D721Med (cell line): ENCODE data around the gene EIF3L.
"Not testable (repeated sequence)": the region's sequence is repeated elsewhere in the genome, so short reads cannot be mapped to it uniquely, and the experiment has no call there.

ENCODE experiments used
- DNase-seq: peaks from one replicate; pipeline ENCODE4 v3.0.0; 2011; ENCODE audit warnings: low spot score; ENCODE audit not compliant: insufficient read length
- FAIRE-seq: peaks from 2 replicates; lab custom pipeline; 2011; peaks lifted over from hg19 to GRCh38; lab: Jason Lieb, UNC
- TF ChIP-seq, protein P1 (sequence below): IDR thresholded peaks from 2 replicates; pipeline ENCODE4 v1.5.1; 2012; ENCODE audit warnings: mild to moderate bottlenecking, control low read depth; ENCODE audit not compliant: insufficient read depth; ENCODE audit errors: missing control alignments

The EIF3L gene

DNA sequence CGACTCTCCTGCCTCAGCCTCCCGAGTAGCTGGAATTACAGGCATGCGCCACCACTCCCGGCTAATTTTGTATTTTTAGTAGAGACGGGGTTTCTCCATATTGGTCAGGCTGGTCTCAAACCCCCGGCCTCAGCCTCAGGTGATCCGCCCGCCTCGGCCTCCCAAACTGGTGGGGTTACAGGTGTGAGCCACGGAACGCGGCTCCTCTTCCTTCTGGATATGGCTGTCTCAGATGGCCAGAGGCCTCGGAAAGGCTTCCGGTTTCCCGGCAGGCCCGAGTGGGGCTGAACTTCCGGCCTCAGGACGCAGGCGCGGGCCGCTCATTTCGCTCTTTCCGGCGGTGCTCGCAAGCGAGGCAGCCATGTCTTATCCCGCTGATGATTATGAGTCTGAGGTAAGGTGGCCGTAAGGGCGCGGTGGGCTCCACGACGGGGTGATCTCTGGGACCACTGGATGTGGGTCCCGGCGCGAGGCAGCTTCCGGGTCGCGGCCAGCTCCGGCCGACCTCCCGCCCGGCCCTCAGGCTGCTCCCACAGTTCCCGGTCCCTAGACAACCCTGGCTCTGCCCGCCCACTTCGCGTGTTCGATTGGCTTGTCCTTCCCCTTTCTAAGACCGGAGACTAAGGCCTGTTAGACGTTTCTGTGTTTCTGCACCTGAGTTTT is at the start of gene EIF3L:
EIF3L (plus strand) TSS at position 331 of the 663 bp plus-strand sequence; CDS start at position 362, 31 bp downstream.
- no peak for FAIRE-seq
- TF ChIP-seq, protein P1, sequence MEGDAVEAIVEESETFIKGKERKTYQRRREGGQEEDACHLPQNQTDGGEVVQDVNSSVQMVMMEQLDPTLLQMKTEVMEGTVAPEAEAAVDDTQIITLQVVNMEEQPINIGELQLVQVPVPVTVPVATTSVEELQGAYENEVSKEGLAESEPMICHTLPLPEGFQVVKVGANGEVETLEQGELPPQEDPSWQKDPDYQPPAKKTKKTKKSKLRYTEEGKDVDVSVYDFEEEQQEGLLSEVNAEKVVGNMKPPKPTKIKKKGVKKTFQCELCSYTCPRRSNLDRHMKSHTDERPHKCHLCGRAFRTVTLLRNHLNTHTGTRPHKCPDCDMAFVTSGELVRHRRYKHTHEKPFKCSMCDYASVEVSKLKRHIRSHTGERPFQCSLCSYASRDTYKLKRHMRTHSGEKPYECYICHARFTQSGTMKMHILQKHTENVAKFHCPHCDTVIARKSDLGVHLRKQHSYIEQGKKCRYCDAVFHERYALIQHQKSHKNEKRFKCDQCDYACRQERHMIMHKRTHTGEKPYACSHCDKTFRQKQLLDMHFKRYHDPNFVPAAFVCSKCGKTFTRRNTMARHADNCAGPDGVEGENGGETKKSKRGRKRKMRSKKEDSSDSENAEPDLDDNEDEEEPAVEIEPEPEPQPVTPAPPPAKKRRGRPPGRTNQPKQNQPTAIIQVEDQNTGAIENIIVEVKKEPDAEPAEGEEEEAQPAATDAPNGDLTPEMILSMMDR = no peak
- peak; percentile 81 for DNase-seq

DNA sequence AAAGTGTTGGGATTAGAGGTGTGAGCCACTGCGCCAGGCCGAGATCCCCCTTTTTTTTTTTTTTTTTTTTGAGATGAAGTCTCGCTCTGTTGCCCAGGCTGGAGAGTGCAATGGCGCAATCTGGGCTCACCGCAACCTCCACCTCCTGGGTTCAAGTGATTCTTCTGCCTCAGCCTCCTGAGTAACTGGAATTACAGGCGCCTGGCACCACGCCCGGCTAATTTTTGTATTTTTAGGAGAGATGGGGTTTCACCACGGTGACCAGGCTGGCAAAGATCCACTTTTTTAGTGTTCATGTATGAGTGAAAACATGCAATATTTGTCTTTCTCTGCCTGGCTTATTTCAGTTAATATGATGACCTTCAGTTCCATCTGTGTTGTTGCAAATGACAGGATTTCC is 49.2 kb upstream of the EIF3L start:
- not testable (repeated sequence) for DNase-seq, FAIRE-seq

DNA sequence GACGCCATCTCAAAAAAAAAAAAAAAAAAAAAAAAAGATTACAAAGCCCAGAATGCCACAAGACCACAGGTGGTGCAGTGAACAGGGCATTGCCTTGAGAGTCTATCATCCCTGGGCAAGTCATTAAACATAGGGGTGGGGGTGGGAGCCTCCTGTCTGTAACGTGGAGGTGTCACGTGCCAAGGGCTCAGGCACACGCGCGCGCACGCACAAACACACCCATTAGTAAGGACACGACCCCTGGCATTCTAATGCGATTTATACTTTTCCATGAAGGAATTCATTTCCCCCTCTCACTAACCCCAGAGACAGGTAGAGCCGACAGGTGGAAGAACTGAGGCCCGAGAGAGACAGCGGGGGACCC is 47.3 kb upstream of the EIF3L start:
- TF ChIP-seq, protein P1 = no peak
- peak; percentile 15 for DNase-seq
- FAIRE-seq = no peak

DNA sequence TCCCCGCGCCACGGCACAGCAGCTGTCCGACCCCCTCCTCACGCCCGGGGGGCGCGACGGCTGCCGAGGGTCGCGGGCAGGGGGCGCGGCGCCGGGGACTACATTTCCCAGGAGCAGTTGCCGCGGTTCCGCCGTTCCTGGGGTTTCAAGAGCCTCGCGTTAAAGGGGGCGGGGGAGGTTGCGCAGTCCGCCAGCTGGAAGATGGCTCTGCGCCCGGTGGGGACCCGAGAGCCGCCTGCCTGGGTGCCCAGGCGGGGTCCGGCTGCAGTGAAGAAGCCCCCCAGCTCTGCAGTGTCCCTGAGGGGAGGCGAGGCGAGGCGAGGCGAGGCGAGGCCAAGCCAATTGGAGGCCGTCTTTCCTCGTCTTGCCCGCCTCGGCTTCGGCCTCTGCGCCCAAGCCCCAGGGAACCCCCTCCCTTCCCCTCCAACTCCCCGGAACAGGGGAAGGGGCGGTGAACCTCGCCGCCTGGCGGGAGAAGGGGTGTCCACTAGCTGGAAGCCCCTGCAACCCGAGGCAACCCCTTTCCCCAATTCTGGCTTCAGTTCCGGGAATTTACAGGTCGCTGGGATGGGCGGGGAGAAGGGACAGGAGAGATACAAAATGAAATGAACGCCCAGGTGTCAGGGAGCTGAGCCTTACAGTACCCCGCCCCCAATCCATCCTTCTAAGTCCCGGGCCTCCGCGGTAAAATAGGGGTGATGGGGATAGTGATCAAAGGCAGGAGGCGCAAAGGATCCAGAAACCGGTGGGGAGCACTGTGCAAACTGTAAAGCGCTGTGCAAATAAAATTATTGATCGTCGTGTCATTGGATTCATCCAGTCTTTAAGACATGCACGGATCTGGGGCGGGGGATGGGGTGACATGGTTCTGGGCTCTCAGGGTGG is 46.7 kb upstream of the EIF3L start:
- TF ChIP-seq, protein P1 = no peak
- DNase-seq (peak; percentile 63), FAIRE-seq (no peak)

DNA sequence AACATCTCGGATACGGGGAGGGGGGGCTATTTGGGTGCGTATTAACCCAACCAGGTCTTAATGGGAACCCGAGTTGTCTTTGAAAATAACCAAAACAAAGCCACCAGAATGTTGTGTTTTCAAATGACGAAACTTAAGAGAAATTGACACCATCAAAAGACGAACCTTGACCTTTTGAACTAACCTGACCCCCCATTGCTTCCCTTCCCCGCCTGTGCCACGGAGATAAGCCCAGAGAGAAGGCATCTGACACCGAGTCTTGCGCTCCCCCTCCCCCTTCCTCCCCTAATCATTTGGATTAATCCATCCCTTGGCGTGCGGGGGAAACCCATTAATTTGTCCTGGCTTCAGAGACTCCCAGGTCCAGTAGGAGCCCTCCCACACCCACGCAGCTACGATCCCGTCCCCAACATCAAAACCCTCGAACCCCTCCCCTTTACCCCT is 46.0 kb upstream of the EIF3L start:
- DNase-seq (peak; percentile 8), FAIRE-seq (no peak)
- TF ChIP-seq, protein P1 = no peak

DNA sequence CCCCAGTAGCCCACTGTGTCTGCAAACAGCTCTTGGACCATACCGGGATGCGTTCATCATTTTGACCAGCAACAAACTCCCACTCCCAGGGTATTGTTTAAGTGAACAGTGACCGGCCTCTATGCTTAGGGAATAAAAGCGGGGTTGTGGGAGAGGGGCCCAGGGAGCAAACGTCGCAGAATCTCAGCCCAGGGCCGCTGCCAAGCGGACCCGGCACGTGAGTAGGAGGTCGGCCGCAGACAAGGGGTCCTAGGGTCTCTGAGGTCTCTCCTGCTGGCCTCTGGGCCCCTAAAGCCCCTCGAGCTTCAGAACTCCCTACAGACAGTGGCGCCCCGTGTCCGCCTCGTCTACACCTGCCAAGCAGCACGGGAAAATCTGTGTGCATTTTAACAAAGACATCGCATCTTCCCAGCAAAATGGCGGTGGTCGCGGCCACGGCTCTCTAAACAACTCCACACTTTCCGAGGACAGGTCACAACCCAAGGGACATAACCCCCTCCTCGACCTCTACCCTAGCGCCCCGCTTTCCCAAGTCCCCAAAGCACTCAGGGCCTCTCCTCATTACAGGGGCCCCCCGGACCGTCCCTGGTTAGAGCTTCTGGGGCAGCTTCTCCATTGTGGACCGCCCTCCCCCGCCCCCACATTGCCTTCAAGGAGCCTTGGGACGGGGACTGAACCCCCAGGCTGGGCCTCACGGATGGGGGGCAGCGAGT is 45.4 kb upstream of the EIF3L start:
- TF ChIP-seq, protein P1 = no peak
- FAIRE-seq = no peak
- peak; percentile 3 for DNase-seq

DNA sequence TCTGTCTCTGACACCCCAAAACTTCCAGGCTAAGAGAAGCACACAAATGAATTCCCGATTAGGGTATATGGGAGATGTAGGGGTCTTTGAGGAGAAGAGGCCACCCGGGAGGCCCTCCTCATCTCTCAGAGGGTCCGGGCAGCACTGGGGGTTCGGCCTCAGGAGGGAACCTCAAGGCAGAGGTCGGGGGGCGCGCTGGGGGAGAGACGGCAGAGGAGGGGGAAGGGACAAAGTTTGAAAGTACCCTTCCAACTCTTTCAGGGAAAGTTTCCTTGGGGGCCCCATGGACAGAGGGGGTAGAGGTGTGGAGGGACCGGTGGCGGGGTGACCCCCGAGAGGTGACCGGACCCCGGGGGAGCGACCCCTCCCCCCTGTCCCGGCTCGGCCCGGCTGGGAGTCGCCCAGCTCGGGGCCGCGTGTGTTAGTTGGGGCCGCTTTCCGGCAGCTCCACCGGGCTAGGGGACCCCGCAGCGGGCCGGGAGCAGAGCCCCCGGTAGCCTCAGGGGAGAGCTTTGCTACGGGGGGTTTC is 44.8 kb upstream of the EIF3L start:
- peak; percentile 0 for DNase-seq
- TF ChIP-seq, protein P1 = no peak
- no peak for FAIRE-seq
